Adrenal gland (tissue), 12 donors: Measurements from ENCODE around the gene FREM3. TPM values are rescaled to one million over a fixed set of nuclear protein-coding genes. Genes with fewer than 3 reads are reported as not detected.

ENCODE experiments used
- polyA plus RNA-seq, 3 donors: library from polyadenylated mRNA; stranded (reverse); fragments of 200-250 nt in 2 of 3; fragments of 350-450 nt in 1 of 3; fragmentation: Illumina TruSeq in 1 of 3; extraction: RNeasy Lipid Tissue Mini Kit (QIAGEN cat#74804) in 1 of 3; gene quantifications; one replicate each; pipeline ENCODE4 v1.2.3, GENCODE V29; 2013 to 2014
- total RNA-seq, 9 donors: library from RNA; depleted of rRNA in 4 of 9; stranded (reverse); fragments of >200 nt in 4 of 9; fragments of 120-200 nt in 1 of 9; fragmentation: NEBNext Ultra II Directional in 1 of 9; extraction: Animal tissue kit (Norgen Biotek cat#: 25700) in 1 of 9; gene quantifications; one replicate each; pipeline versions ENCODE4 v1.1.0 to v1.2.4, GENCODE V29; 2013 to 2023
- donor health status: healthy with polysubstance abuse.
- donor health status: Bipolar disorder and iron deficiency.
- donor health status: DM: yes; HTN: yes; CAD: no.
- donor health status: DM: no; HTN: no; CAD: no.
- donor health status: DM: no; HTN: no; CAD: no.
- donor health status: DM: yes; HTN: yes; CAD: no.

Gene FREM3
- total and polyA plus RNA-seq, 12 donors: 0.06 to 0.22 TPM; not detected in 10

Other genes starting within 250 kb of the FREM3 start
- 10 to 100 TPM; 35.5 to 67.9 (median 61.5) TPM for gene SMARCA5, start 187.0 kb downstream of the FREM3 start, total RNA-seq
- 10 to 100 TPM; 13.8 to 55.0 (median 14.0) TPM for gene SMARCA5, start 187.0 kb downstream of the FREM3 start, polyA plus RNA-seq
- gene GYPE, start 204.9 kb upstream of the FREM3 start, total RNA-seq: 1 to 10 TPM in 2 of 9 donors, under 1 TPM in 5, not detected in 2; 0.15 to 1.6 (median 0.28) TPM
- under 1 TPM in 2 of 3 donors, not detected in 1; 0.16 to 0.24 TPM for gene GYPE, start 204.9 kb upstream of the FREM3 start, polyA plus RNA-seq